ENCODE results near the gene DOCK6.

The DOCK6 gene, protein sequence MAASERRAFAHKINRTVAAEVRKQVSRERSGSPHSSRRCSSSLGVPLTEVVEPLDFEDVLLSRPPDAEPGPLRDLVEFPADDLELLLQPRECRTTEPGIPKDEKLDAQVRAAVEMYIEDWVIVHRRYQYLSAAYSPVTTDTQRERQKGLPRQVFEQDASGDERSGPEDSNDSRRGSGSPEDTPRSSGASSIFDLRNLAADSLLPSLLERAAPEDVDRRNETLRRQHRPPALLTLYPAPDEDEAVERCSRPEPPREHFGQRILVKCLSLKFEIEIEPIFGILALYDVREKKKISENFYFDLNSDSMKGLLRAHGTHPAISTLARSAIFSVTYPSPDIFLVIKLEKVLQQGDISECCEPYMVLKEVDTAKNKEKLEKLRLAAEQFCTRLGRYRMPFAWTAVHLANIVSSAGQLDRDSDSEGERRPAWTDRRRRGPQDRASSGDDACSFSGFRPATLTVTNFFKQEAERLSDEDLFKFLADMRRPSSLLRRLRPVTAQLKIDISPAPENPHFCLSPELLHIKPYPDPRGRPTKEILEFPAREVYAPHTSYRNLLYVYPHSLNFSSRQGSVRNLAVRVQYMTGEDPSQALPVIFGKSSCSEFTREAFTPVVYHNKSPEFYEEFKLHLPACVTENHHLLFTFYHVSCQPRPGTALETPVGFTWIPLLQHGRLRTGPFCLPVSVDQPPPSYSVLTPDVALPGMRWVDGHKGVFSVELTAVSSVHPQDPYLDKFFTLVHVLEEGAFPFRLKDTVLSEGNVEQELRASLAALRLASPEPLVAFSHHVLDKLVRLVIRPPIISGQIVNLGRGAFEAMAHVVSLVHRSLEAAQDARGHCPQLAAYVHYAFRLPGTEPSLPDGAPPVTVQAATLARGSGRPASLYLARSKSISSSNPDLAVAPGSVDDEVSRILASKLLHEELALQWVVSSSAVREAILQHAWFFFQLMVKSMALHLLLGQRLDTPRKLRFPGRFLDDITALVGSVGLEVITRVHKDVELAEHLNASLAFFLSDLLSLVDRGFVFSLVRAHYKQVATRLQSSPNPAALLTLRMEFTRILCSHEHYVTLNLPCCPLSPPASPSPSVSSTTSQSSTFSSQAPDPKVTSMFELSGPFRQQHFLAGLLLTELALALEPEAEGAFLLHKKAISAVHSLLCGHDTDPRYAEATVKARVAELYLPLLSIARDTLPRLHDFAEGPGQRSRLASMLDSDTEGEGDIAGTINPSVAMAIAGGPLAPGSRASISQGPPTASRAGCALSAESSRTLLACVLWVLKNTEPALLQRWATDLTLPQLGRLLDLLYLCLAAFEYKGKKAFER (N-terminal part only)

DNA sequence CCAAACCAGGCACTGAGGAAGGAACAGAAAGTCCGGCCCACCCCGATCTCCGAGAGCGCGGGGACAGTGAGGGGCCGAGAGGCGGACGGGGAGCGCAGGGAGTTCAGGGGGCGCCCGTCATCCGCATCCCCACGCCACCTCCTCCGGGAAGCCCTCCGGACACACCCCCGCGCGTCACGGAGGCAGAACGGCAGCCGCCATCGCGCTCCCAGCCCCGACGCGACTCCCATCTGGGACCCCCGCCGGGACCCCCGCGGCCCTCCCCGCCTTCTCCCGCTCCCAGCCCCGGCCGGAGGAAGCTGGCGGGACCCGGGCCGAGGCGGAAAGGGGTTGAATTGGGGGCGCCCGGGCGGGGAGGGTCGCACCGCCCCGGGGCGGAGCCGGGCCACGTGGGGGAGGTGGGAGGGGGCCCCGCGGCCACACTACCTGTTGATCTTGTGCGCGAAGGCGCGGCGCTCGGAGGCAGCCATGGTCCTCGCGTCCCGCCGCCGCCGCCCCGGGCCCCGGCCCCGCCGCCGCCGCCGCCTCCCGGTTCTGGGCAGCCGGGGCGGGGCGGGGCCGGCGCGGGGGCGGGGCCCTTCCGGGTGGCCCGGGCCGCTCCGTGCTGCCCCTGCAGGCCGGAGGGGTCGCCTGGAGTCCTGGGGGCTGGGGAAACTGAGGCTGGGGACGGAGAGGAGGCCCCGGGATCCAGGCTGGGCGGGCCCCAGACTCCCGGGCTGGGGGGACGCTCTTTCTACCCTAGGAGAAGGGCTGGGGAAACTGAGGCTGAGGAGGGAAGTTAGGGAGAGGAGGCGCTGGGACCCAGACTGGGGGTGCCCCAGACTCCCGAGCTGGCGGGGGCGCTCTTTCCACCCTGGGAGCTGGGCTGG, at the start of gene DOCK6:
DOCK6 (minus strand) TSS at position 554 of the 869 bp plus-strand sequence; CDS start at position 470, 84 bp downstream.
- DNase-seq (ENCODE audit: low read depth in 2 of 2), result no peak

- DNase-seq (ENCODE audit: low read depth in 2 of 2), result no peak
These were observed 44.0 kb upstream of the DOCK6 start for GRCh38 chr19:11306337-11306736.

GRCh38 chr19:11304936-11305335, 42.6 kb upstream of the DOCK6 start:
- DNase-seq (ENCODE audit: low read depth in 2 of 2), result no peak

- DNase-seq (ENCODE audit: low read depth in 2 of 2), result no peak
These were observed 38.4 kb upstream of the DOCK6 start for GRCh38 chr19:11300811-11301120.

GRCh38 chr19:11299946-11300810, 37.9 kb upstream of the DOCK6 start:
- DNase-seq (ENCODE audit: low read depth in 2 of 2), result no peak

- no peak for DNase-seq (ENCODE audit: low read depth in 2 of 2)
These were observed 33.9 kb upstream of the DOCK6 start for GRCh38 chr19:11296264-11296663.

DNA sequence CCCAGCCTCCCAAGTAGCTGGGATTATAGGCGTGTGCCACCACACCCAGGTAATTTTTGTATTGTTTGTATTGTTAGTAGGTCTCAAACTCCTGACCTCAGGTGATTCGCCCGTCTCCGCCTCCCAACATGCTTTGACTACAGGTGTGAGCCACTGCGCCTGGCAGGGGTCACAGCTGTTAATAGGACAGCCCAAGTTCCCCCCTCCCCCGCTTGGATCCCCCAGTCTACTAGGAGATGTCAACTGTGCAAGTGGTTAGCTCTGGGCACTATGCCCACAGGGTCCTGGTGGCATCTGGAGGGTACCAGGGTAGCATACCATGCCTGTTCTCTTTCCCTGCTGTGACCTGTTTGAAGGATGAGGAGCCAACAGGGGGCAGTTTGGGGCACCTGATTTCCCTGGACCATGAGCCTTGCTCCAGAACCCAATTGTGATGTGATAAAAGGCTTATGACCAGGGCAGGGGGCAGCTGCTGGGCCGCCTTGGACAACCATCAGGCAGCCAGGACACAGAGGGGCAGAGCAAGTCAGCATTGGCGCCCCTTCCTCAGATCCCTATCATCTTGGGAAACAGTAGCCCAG, 33.4 kb upstream of the DOCK6 start, which contains the start of gene TSPAN16:
TSPAN16 (plus strand) TSS at position 496 of the 581 bp plus-strand sequence. CDS start 138 bp downstream, outside the sequence.
- DNase-seq (ENCODE audit: low read depth in 2 of 2), result no peak

- DNase-seq (ENCODE audit: low read depth in 2 of 2), result no peak
These were observed 32.9 kb upstream of the DOCK6 start for GRCh38 chr19:11295180-11295579.

DNA sequence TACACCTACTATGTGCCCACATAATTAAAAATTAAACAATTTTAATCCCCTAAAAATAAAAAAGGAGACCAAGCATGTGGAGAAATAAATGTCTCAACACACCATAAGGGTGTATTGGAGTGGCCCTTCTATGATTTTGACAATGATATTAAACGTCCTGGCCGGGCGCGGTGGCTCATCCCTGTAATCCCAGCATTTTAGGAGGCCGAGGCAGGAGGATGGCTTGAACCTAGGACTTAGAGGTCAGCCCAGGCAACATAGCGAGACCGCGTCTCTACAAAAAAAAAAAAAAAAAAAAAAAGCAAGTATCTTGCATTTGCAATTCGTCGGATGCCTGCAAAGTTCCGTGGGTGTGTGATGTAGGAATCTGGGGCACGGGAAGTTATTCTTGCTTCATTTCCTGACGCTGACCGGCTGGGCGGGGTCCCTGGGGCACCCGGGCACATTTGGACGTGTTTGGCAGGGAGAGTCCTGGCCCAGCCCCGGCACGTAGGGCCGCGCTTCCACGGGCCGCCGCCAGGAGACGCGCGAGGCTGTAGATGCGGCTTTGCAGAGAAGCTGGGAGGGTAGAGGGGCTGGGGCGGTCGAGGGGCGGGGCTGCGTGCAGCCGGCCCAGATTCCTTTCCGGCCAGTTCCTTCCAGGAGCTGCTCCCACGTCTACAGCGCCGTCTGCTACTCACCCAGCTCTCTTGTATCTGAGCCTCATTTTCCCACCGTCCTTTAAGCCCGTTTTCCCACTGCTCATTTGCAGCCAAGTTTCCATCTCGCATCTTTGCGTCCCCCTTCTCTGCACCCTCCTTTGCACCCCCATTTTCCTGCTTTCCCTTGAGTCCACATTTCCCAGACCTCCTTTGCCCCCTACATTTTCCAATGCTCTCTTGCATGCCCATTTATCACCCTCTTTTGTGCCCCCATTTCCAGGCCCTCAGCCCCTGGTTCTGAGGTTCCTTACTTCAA, 31.4 kb upstream of the DOCK6 start:
- peak; percentile 53 to 64 for DNase-seq (ENCODE audit: low read depth in 2 of 2)

DNA sequence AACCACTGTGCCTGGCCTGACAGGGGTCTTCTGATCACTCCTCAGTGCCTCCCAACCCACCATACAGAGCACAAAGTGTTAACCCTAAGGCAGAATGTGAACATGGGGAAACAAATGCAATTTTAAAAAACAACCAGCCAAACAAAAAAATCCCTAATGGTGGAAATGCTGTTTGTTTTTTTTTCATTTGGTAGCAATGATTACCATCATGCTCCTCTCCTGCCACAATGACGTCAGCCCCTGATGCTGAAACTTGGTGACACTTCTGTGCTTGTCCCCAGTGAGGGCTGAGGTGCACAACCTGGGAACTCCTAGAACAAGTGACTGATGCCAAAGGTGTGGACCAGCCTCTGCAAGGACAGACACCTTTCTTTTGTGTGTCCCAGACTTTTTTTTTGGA, 29.7 kb upstream of the DOCK6 start:
- no peak for DNase-seq (ENCODE audit: low read depth in 2 of 2)

DNA sequence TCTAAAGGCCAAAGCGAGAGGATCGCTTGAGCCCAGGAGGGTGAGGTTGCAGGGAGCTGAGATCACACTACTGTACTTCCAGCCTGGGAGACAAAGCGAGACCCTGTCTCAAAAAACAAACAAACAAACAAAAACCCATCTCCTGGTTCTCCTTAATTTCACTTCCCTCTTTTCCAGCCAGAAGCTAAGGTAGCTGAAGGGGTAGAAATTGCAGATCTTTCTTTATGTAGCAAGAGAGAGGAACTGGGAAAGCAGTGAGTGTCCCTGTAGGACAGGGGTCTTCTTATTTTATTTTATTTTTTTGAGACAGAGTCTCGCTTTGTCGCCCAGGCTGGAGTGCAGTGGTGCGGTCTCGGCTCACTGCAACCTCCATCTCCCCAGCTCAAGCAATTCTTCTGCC, 29.1 kb upstream of the DOCK6 start:
- no peak for DNase-seq (ENCODE audit: low read depth in 2 of 2)

DNA sequence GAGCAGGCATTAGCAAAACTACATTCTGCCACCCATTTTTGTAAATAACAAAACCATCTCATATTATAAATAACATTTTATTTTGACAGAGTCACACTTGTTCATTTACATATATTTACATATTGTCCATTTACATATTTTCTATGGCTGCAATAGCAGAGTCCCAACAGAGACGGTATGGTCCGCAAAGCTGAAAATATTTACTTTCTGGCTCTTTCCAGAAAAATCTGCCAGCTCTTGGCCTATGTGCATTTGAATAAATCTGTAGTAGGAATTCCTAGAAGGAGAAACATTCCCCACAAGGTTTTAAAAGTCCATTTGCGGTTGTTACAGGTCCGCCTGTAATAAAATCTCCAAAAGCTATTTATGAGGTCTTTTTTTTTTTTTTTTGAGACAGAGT, 27.9 kb upstream of the DOCK6 start:
- no peak for DNase-seq (ENCODE audit: low read depth in 2 of 2)

DNA sequence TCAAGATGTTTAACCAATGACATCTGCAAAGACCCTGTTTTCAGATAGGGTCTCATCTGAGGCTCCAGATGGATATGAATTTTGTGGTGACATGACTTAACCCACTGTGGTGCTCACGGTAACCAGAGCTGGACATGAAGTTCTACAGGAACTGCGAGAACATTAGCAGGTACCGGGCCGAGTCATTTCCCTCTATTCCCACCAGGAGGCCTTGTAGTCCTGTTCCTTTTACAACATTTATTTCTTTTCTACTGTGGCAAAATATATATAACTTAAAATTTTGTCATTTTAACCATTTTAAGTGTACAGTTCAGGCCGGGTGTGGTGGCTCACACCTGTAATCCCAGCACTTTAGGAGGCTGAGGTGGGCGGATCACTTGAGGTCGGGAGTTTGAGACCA, 26.0 kb upstream of the DOCK6 start:
- no peak for DNase-seq (ENCODE audit: low read depth in 2 of 2)

DNA sequence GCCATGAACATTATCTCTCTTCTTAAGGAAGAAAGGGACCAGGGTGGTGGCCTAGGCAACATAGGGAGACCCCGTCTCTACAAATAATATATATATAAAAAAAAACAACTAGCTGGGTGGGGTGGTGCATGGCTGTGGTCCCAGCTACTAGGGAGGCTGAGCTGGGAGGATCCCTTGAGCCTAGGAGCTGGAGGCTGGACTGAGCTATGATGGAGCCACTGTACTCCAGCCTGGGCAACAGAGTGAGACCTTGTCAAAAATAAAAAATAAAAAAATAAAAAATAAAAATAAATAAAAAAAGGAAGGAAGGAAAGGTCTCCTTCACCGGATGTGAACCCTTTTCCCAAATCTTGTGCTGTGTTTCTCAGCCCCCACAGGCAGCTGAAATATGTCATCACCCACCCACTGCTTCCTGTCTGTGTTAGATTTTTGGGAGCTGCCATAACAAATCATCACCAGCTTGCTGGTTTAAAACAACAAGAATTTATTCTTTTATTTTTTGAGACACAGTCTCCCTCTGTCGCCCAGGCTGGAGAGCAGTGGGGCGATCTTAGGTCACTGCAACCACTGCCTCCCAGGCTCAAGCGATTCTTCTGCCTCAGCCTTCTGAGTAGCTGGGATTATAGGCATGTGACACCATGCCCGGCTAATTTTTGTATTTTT, 24.1 kb upstream of the DOCK6 start:
- no peak for DNase-seq (ENCODE audit: low read depth in 2 of 2)

DNA sequence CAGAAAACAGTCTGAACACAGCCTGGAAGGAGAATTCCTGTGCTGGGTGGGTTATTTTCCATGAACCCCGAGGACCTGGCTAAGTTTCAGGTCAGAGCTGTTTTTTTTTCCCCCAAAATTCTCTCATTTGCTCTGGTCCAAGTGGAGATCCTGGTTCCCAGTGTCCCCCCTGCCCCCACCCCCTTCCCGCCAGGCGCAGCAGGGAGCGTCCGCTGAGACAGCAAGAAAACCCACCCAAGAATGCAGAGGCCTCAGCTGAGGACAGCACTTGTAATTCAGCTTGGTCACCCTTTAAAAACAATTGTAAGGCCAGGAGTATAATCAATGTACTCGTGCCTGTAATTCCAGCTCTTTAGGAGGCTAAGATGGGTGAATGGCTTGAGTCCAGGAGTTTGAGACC, 22.2 kb upstream of the DOCK6 start:
- no peak for DNase-seq (ENCODE audit: low read depth in 2 of 2)

- no peak for DNase-seq (ENCODE audit: low read depth in 2 of 2)
These were observed 19.2 kb upstream of the DOCK6 start for GRCh38 chr19:11281356-11282049.

GRCh38 chr19:11279505-11280236, 17.3 kb upstream of the DOCK6 start:
- no peak for DNase-seq (ENCODE audit: low read depth in 2 of 2)
